Pancreas (tissue), 10 donors: Measurements from ENCODE around the gene HERC2. TPM values are rescaled to one million over a fixed set of nuclear protein-coding genes. Genes with fewer than 3 reads are reported as not detected.
"Not testable (repeated sequence)": the region's sequence is repeated elsewhere in the genome, so short reads cannot be mapped to it uniquely, and the experiment has no call there.

Experiments
- ATAC-seq, 4 donors: fragments of 200-7000 bp; cut with Tn5 transposase; one replicate each; pipeline versions ENCODE4 v1.8.0 to v1.9.1; 2020; ENCODE audit warnings: mild to moderate bottlenecking in 4 of 4, moderate library complexity in 4 of 4
- DNase-seq, 6 donors: peaks; one replicate each; pipeline ENCODE4 v3.0.0-alpha.2; 2020
- FAIRE-seq: peaks from 2 replicates; lab custom pipeline; 2012; peaks lifted over from hg19 to GRCh38; lab: Jason Lieb, UNC
- H3K27ac ChIP-seq, 4 donors: fragments of 200-600 bp; sonication (generic); 1 replicate in 3 of 4; 2 replicates in 1 of 4; pipeline versions ENCODE4 v1.5.0 to v1.8.0; 2020
- H3K27me3 ChIP-seq, 4 donors: fragments of 200-600 bp; one replicate each; pipeline ENCODE4 v1.8.0; 2021
- H3K36me3 ChIP-seq, 3 donors: fragments of 200-600 bp; sonication (generic) in 1 of 3; one replicate each; pipeline versions ENCODE4 v1.5.0 to v1.8.0; 2020 to 2021
- H3K4me1 ChIP-seq, 3 donors: fragments of 200-600 bp; one replicate each; pipeline ENCODE4 v1.8.0; 2021
- H3K4me3 ChIP-seq, 4 donors: fragments of 200-600 bp; sonication (generic) in 2 of 4; one replicate each; pipeline versions ENCODE4 v1.5.0 to v1.8.0; 2020 to 2021
- H3K9me3 ChIP-seq, 4 donors: fragments of 200-600 bp; one replicate each; pipeline ENCODE4 v1.8.0; 2021
- WGBS, 2 donors: extraction: QIAGEN DNeasy Blood & Tissue Kit; methylation state at CpG; one replicate each; pipeline ENCODE4 v1.1.7; 2013; 5-methylcytosine and 5-hydroxymethylcytosine counted together
- intact Hi-C, 3 donors: fragments of 100-400 bp; cut with DNase I; formaldehyde crosslinking; loops; one replicate each; pipeline versions ENCODE4 v1.11.1 to v1.14.2; 2022
- polyA plus RNA-seq, 2 donors: library from polyadenylated mRNA; stranded (reverse); fragments of 200-250 nt; gene quantifications; one replicate each; pipeline ENCODE4 v1.2.3, GENCODE V29; 2013
- total RNA-seq, 6 donors: library from RNA; stranded (reverse); fragmentation: NEBNext Ultra II Directional in 4 of 6; extraction: Animal tissue kit (Norgen Biotek cat#: 25700) in 4 of 6; gene quantifications; one replicate each; pipeline versions ENCODE4 v1.2.1 to v1.2.4, GENCODE V29; 2021 to 2023
- TF ChIP-seq, protein P1 (sequence below), 4 donors: fragments of 200-600 bp; sonication (generic) in 3 of 4; IDR thresholded peaks; one replicate each; pipeline versions ENCODE4 v1.5.0 to v1.8.0; 2021; ENCODE audit warnings: antibody characterized with exemption in 4 of 4
- donor health status: healthy with polysubstance abuse.
- donor health status: DM: no; HTN: no; CAD: no; lungs with moderate emphysema.
- donor health status: DM: no; HTN: no; CAD: no.
- donor health status: control.
- donor health status: control.
- donor health status: Bipolar disorder and iron deficiency.
- donor health status: DM: yes; HTN: yes; CAD: no.
- donor health status: DM: no; HTN: no; CAD: no.
- donor health status: DM: no; HTN: no; CAD: no.
- donor health status: DM: yes; HTN: yes; CAD: no.

The HERC2 gene
- total and polyA plus RNA-seq, 8 donors = 23.7 to 38.7 (median 26.4) TPM

GRCh38 chr15:28208583-28208982 lies 113.4 kb downstream of the HERC2 start:
- TF ChIP-seq, protein P1, sequence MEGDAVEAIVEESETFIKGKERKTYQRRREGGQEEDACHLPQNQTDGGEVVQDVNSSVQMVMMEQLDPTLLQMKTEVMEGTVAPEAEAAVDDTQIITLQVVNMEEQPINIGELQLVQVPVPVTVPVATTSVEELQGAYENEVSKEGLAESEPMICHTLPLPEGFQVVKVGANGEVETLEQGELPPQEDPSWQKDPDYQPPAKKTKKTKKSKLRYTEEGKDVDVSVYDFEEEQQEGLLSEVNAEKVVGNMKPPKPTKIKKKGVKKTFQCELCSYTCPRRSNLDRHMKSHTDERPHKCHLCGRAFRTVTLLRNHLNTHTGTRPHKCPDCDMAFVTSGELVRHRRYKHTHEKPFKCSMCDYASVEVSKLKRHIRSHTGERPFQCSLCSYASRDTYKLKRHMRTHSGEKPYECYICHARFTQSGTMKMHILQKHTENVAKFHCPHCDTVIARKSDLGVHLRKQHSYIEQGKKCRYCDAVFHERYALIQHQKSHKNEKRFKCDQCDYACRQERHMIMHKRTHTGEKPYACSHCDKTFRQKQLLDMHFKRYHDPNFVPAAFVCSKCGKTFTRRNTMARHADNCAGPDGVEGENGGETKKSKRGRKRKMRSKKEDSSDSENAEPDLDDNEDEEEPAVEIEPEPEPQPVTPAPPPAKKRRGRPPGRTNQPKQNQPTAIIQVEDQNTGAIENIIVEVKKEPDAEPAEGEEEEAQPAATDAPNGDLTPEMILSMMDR (IDR thresholded peaks at IDR 0.05) = no peak
- Histone ChIP-seq H3K36me3 (no peaks in the 10 kb centered on the region), H3K27ac (no peak overlapping the region), H3K4me1 (no peaks in the 10 kb centered on the region), H3K4me3 (no peak overlapping the region), H3K27me3 (no peaks in the 10 kb centered on the region), H3K9me3 (no peaks in the 10 kb centered on the region)
- 92% methylated on average over 6 of the region's 6 CpGs for WGBS, 2 donors
- intact Hi-C loops = no loop called here
- DNase-seq (no peak), ATAC-seq (no peak), FAIRE-seq (no peak)

DNA sequence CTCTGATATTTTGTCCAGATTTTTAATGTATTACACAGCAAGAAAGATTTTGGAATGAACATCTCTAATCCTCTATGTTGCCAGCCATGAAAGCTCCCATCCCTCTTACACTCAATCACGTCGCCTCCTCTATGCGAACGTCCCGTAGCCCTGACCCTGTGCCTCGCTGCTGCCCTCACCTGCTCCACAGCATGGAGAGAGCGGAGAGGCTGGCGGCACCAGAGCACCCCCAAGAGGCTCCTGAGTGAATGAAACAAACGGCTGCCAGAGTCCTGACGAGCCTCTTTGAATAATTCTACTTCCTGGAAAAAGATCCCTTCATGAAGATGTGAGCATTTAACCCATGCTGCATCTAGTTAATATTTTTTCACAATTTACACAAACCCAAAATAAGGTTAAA lies 116.3 kb downstream of the HERC2 start:
- intact Hi-C loops, H3K27me3 ChIP-seq, FAIRE-seq, H3K9me3 ChIP-seq, H3K4me1 ChIP-seq, DNase-seq, H3K27ac ChIP-seq, H3K36me3 ChIP-seq, H3K4me3 ChIP-seq: not testable (repeated sequence)
- peak in 3 of 4 donors; percentile 55 to 76 (median 65) for ATAC-seq
- WGBS, 2 donors = 33 to 80% methylated on average over 1 of the region's 10 CpGs

- H3K27me3 ChIP-seq, H3K27ac ChIP-seq, FAIRE-seq, H3K4me1 ChIP-seq, DNase-seq, H3K4me3 ChIP-seq, intact Hi-C loops, H3K9me3 ChIP-seq, ATAC-seq, H3K36me3 ChIP-seq: not testable (repeated sequence)
- WGBS, 2 donors = 89 to 95% methylated on average over 11 to 16 of the region's 18 CpGs
Measured at GRCh38 chr15:28203055-28203828, 118.7 kb downstream of the HERC2 start.

- H3K27me3 ChIP-seq, H3K4me3 ChIP-seq, H3K4me1 ChIP-seq, DNase-seq, ATAC-seq, intact Hi-C loops, FAIRE-seq, H3K9me3 ChIP-seq, H3K27ac ChIP-seq, H3K36me3 ChIP-seq: not testable (repeated sequence)
- WGBS, 2 donors = 92 to 100% methylated on average over 6 to 9 of the region's 23 CpGs
Measured at GRCh38 chr15:28202124-28202523, 119.9 kb downstream of the HERC2 start.

DNA sequence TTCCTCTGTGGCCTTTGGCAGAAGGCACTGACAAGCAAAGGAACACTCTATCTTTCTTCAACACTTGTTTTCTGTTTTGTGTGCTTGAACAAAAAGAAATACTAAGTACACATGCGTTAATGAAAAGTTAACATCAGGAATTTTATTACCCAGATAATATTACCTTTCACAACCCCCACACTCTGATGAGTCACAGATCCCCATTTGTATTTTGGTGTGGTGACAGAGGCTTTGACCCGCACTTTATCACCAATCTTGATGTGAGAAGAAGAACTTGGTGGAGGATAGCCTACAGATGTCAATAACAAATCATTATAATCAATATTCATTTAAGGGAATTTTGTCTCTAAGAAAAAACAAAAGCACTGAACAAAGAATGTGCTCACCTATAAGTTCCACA lies 123.8 kb downstream of the HERC2 start:
- H3K27me3 ChIP-seq, DNase-seq, FAIRE-seq, H3K36me3 ChIP-seq, H3K27ac ChIP-seq, H3K4me3 ChIP-seq, intact Hi-C loops, H3K9me3 ChIP-seq, ATAC-seq, H3K4me1 ChIP-seq: not testable (repeated sequence)
- WGBS, 2 donors = 82 to 94% methylated on average over 2 of the region's 2 CpGs

DNA sequence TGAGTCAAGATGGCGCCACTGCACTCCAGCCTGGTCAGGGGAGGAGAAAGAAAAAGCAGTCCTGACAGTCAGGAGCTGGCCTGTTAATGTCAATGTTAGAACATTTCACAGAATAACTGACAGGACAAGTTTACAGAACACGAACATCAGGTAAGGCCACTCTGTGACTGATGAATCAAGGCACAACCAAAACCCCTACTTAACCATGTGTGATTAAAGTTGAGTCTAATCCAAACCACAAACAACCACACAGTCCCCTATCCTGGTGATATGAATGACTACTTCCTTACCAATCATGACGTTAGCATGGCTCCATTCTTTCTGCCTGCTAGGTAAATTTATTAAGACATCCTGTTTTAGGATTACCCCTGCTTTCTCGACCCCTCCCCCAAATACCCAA lies 124.3 kb downstream of the HERC2 start:
- intact Hi-C loops = not testable (repeated sequence)

DNA sequence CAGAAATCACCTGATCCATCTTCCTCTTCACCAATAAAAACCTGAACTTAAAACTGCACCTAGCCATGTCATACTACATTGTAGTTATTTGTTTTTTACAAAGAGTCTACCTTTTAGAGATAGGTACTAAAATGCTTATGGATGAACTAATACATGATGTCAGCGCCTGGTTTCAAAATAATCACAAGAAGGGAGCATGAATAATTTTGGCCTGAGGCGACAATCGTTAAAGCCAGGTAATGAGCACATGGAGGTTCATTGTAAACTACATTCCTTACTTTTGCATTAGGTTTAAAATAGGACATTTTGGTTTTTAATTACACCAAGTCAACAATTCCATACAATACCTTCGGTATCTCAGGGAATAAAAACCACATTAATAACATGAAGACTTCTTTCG lies 125.4 kb downstream of the HERC2 start:
- H3K36me3 ChIP-seq, ATAC-seq: not testable (repeated sequence)

More for the DNA sequence above, 124.3 kb downstream of the HERC2 start:
- H3K27me3 ChIP-seq, H3K36me3 ChIP-seq, ATAC-seq, DNase-seq, H3K4me1 ChIP-seq, H3K27ac ChIP-seq, H3K9me3 ChIP-seq, H3K4me3 ChIP-seq, FAIRE-seq: not testable (repeated sequence)
- WGBS, 2 donors = 93 to 96% methylated on average over 2 to 3 of the region's 4 CpGs

GRCh38 chr15:28192772-28193171 lies 129.2 kb downstream of the HERC2 start:
- ATAC-seq = no peak
- H3K9me3 ChIP-seq = no peaks in the 10 kb centered on the region
- H3K4me1 ChIP-seq = no peaks in the 10 kb centered on the region
- FAIRE-seq = no peak
- TF ChIP-seq, protein P1 (IDR thresholded peaks at IDR 0.05) = no peak
- WGBS, 2 donors = 81 to 100% methylated on average over 1 of the region's 1 CpG
- H3K4me3 ChIP-seq = no peak overlapping the region
- peaks cover 0 to 23% (median 8%) of the 10 kb centered on the region in 3 donors for H3K36me3 ChIP-seq
- H3K27me3 ChIP-seq = no peaks in the 10 kb centered on the region
- no peak for DNase-seq
- no peak overlapping the region for H3K27ac ChIP-seq
- intact Hi-C loops = no loop called here

More for the DNA sequence above, 125.4 kb downstream of the HERC2 start:
- FAIRE-seq, H3K4me3 ChIP-seq, DNase-seq, H3K9me3 ChIP-seq, intact Hi-C loops, H3K27ac ChIP-seq, H3K4me1 ChIP-seq, H3K27me3 ChIP-seq: not testable (repeated sequence)
- WGBS, 2 donors = 96 to 97% methylated on average over 5 of the region's 5 CpGs
